HG03139 (cell line): ENCODE results near the gene ABI3BP.

ENCODE experiments used
- ATAC-seq: cut with Tn5 transposase; IDR thresholded peaks from one replicate; pipeline ENCODE4 v1.9.1; 2021; ENCODE audit not compliant: unreplicated experiment

ABI3BP gene

GRCh38 chr3:100844063-100844936 is 148.9 kb downstream of the ABI3BP start:
- ATAC-seq, result no peak

DNA sequence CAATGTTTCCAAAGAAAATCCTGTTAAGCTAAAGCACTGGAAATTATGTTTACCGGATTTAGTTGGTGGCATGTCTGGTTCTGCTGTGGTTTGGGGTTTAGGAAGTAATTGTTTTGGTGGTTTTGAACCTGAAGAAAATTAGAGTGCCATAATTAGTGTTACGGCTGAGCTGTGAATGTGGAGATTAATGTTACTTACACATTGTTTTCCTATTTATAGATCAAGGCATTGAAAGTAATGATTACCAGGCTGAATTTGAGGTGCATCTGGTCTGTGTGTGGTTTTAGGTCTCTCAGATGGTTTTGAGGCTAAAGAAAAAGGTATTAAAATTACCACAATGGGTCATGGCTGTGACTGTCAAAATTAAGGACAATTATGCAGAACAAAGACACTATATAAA is 155.1 kb downstream of the ABI3BP start:
- ATAC-seq, result no peak

DNA sequence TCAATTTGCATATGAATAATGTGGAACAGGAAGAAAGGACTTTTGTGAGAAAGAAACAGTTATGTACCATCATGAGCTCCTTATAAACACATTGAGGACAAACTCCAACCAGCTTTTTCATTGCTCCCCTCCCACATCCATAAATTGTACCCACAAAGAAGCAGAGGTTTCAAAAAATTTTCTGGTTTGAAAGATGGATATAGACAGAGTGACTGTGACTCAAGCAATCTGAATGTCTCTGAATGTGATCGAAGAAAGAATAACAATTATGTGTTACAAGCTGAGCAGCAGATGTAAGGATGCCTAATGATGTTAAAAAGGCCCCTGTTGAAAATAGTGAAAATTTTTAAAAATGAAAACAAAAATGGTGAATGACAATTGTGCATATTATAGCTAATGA is 156.6 kb downstream of the ABI3BP start:
- ATAC-seq, result no peak

- no peak for ATAC-seq
These were observed 158.9 kb downstream of the ABI3BP start for GRCh38 chr3:100834332-100834731.

DNA sequence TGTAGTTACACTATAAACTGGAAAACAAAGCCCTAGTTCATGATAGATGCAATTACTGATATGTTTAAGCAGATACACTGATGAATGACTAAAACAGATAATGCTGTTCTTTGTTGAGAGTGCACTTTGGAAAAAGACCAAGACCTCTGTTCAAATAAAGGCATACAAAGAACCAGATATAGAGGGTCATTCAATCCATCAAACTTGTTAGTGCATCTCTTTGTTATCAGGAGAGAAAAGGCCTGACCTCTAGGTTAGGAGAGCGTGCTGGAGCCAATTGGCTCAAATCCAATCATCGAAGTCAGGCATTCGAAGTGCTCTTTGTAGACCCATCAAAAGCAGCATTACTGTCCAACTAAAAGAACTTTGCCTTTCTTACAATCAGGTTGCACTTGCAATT is 159.7 kb downstream of the ABI3BP start:
- no peak for ATAC-seq

DNA sequence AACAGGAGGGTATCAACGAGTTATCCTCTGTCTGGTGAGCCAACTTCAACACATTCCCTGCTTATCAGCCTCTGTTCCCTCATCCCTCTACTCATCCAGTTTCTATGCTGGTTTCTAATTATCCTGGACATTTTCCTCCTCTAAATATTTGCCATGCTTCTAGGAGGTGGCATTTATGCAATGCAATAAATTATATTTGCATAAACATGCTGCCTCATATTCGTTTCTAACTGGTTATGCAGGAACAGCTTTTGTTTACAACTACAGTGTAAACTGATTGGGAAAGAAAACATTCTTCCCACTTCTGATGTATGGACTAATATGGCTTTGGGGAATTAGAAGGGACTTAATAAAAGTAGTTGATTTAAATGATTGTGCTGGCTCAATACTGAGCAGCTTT is 161.6 kb downstream of the ABI3BP start:
- ATAC-seq, result no peak

GRCh38 chr3:100830931-100831330 is 162.3 kb downstream of the ABI3BP start:
- ATAC-seq, result no peak

GRCh38 chr3:100825574-100825973 is 167.6 kb downstream of the ABI3BP start:
- ATAC-seq, result no peak

- ATAC-seq, result no peak
These were observed 177.6 kb downstream of the ABI3BP start for GRCh38 chr3:100815583-100815982.

- no peak for ATAC-seq
These were observed 179.4 kb downstream of the ABI3BP start for GRCh38 chr3:100813828-100814227.

DNA sequence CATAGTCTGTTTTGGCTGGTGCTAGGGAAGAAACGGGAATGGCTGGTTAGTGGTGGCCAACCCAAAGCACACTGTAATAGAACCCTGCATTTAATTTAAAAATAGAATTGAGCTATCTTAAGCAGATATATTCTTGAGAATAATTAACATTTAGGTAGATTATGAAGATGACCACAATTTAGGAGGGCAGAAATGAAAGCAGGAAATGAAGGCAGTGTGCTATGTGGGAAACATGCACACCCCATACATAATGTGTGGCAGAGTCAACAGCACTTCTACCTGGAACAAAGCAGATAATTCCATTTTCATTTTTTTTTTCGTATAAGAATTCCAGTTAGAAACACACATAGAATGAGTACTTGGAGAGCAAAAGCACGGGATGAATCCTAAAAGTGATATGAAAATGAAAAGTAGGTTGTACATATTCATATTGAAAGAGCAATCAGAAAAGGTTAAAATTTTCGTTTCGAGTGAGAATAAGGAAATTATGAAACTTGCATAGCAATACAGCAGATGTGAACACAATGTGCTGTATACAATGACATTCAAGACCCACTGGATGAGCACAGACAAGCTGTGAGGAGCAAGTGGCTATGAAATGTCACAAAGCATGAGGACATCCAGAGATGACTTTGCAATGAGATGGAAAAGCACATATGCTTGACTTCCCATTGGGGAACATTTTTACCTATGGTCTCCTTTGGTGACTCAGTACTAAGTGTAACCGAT is 181.3 kb downstream of the ABI3BP start:
- ATAC-seq, result no peak

GRCh38 chr3:100810671-100811070 is 182.6 kb downstream of the ABI3BP start:
- ATAC-seq, result no peak

GRCh38 chr3:100804631-100805030 is 188.6 kb downstream of the ABI3BP start:
- no peak for ATAC-seq

- no peak for ATAC-seq
These were observed 189.5 kb downstream of the ABI3BP start for GRCh38 chr3:100803711-100804110.

DNA sequence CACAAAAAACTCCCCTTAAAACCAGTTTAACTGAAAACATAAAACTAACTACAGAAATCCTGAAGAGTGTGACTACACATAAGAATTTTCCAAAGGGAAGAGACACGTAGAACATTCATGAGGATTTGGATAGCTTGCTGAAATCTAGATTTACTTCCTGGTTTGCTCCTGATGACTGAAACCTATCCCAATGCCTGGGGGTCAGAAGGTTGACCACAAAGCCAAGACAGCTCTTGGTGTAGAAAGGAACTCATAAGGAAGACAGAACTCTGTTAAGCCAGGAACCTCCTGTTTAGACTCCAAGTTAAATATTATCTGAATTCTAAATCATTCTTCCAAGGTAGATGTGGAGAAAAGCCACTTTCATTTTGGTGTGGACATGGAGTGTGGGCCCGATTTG is 191.1 kb downstream of the ABI3BP start:
- no peak for ATAC-seq

DNA sequence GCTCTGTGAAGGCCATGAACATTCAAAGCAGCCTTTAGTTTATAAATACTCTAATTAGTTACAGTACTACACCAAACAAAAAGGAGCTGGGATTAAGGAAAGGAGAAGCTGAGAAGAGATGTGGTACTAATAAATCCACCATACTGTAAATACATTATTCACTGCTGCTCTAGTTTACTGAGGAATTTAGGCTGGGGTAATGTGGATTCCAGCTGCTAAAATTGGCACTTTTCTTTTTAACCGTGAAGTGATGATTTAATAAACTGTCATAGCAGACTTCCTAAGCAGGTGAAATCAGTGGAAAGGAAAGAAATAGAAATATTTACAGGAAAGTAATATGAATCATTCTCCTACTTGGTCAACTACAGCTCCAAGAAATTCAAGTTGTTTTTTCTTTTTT is 195.2 kb downstream of the ABI3BP start:
- no peak for ATAC-seq

GRCh38 chr3:100796556-100796955 is 196.7 kb downstream of the ABI3BP start:
- no peak for ATAC-seq

DNA sequence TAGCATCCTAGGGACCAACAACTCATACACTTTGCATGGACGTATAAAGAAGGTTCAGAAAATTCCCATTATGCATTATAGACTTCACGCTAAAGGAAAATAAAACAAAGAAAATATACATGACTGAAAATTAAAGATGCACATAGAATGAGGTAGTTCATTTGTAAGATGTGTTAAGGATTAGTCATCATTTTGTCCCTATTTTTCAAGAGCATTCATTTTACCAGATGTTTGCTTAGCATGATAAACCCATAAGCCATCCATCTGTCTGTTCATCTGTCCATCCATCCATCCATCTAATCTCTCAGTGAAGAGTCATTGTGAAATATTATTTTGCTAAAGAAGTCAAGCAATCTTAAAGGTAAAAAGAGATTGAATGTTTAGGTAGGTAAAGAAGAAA is 203.6 kb downstream of the ABI3BP start:
- ATAC-seq, result no peak

- no peak for ATAC-seq
These were observed 209.6 kb downstream of the ABI3BP start for GRCh38 chr3:100783619-100784018.

GRCh38 chr3:100782906-100783305 is 210.3 kb downstream of the ABI3BP start:
- ATAC-seq, result no peak

GRCh38 chr3:100782348-100782747 is 210.9 kb downstream of the ABI3BP start:
- no peak for ATAC-seq

GRCh38 chr3:100781301-100781700 is 211.9 kb downstream of the ABI3BP start:
- no peak for ATAC-seq
